Measurements from ENCODE around the gene C1QTNF1. TPM values are rescaled to one million over a fixed set of nuclear protein-coding genes. Genes with fewer than 3 reads are reported as not detected.
A peak's percentile ranks its signal among the peaks of the same experiment; 100 is the strongest.

C1QTNF1 gene
- total RNA-seq, 1 experiment from 2014 or later = 6.3 TPM

GRCh38 chr17:78991906-78992532, 31.9 kb upstream of the C1QTNF1 start:
- Histone ChIP-seq H3K4me3 (ENCODE audit: low read depth, low read length, poor library complexity, severe bottlenecking) (no peak overlapping the region), H3K36me3 (ENCODE audit: insufficient read depth, low read length, poor library complexity, severe bottlenecking) (peaks cover 44% of the 10 kb centered on the region), H3K27me3 (replicated peaks; ENCODE audit: insufficient read depth, low read depth, low read length, poor library complexity) (no peaks in the 10 kb centered on the region), H3K4me1 (ENCODE audit: insufficient read depth, low read length, poor library complexity, severe bottlenecking) (peaks cover 3% of the 10 kb centered on the region), H3K9me3 (ENCODE audit: low read depth, low read length, poor library complexity, severe bottlenecking) (no peaks in the 10 kb centered on the region), H3K27ac (ENCODE audit: low read depth, low read length, poor library complexity, severe bottlenecking) (no peak overlapping the region)
- TF ChIP-seq EZH2 (IDR thresholded peaks at IDR 0.05; ENCODE audit: borderline replicate concordance, low read depth, low read length, poor library complexity, severe bottlenecking) (no peak), CTCF (conservative IDR thresholded peaks at IDR 0.05; ENCODE audit: low read depth, low read length) (no peak)
- ChIA-PET CTCF (no interaction called here), POLR2A (ENCODE audit: low non-redundant PET) (no interaction called here)
- DNase-seq (ENCODE audit: low spot score) = no peak
- intact Hi-C loops (cut with micrococcal nuclease; ENCODE audit: unreplicated experiment) = no loop called here
- TSS peak; percentile 33 for BruUV-seq (replicated peaks)

GRCh38 chr17:78992542-78993212, 31.3 kb upstream of the C1QTNF1 start:
- TF ChIP-seq CTCF (conservative IDR thresholded peaks at IDR 0.05; ENCODE audit: low read depth, low read length) (no peak), EZH2 (IDR thresholded peaks at IDR 0.05; ENCODE audit: borderline replicate concordance, low read depth, low read length, poor library complexity, severe bottlenecking) (no peak)
- ChIA-PET POLR2A (ENCODE audit: low non-redundant PET) (no interaction called here), CTCF (no interaction called here)
- BruUV-seq (replicated peaks) = no TSS peak
- intact Hi-C loops (cut with micrococcal nuclease; ENCODE audit: unreplicated experiment) = no loop called here
- Histone ChIP-seq H3K36me3 (ENCODE audit: insufficient read depth, low read length, poor library complexity, severe bottlenecking) (peaks cover 50% of the 10 kb centered on the region), H3K27me3 (replicated peaks; ENCODE audit: insufficient read depth, low read depth, low read length, poor library complexity) (no peaks in the 10 kb centered on the region), H3K4me1 (ENCODE audit: insufficient read depth, low read length, poor library complexity, severe bottlenecking) (no peaks in the 10 kb centered on the region), H3K27ac (ENCODE audit: low read depth, low read length, poor library complexity, severe bottlenecking) (no peak overlapping the region), H3K4me3 (ENCODE audit: low read depth, low read length, poor library complexity, severe bottlenecking) (no peak overlapping the region), H3K9me3 (ENCODE audit: low read depth, low read length, poor library complexity, severe bottlenecking) (no peaks in the 10 kb centered on the region)
- DNase-seq (ENCODE audit: low spot score) = no peak

- Histone ChIP-seq H3K9me3 (ENCODE audit: low read depth, low read length, poor library complexity, severe bottlenecking) (no peaks in the 10 kb centered on the region), H3K4me1 (ENCODE audit: insufficient read depth, low read length, poor library complexity, severe bottlenecking) (no peaks in the 10 kb centered on the region), H3K27ac (ENCODE audit: low read depth, low read length, poor library complexity, severe bottlenecking) (no peak overlapping the region), H3K36me3 (ENCODE audit: insufficient read depth, low read length, poor library complexity, severe bottlenecking) (peaks cover 58% of the 10 kb centered on the region), H3K27me3 (replicated peaks; ENCODE audit: insufficient read depth, low read depth, low read length, poor library complexity) (no peaks in the 10 kb centered on the region), H3K4me3 (ENCODE audit: low read depth, low read length, poor library complexity, severe bottlenecking) (no peak overlapping the region)
- no TSS peak for BruUV-seq (replicated peaks)
- TF ChIP-seq CTCF (conservative IDR thresholded peaks at IDR 0.05; ENCODE audit: low read depth, low read length) (peak; percentile 86), EZH2 (IDR thresholded peaks at IDR 0.05; ENCODE audit: borderline replicate concordance, low read depth, low read length, poor library complexity, severe bottlenecking) (no peak)
- POLR2A ChIA-PET (ENCODE audit: low non-redundant PET) = no interaction called here
- intact Hi-C loops (cut with micrococcal nuclease; ENCODE audit: unreplicated experiment) = no loop called here
- CTCF ChIA-PET = no interaction called here
- peak; percentile 67 for DNase-seq (ENCODE audit: low spot score)
Observed at GRCh38 chr17:78993241-78993956, 30.6 kb upstream of the C1QTNF1 start.
